C4-2B (cell line): ENCODE results near the gene LHFPL5.

Source experiments
- ZFX ChIP-seq: fragments of 450-650 bp; IDR thresholded peaks from 2 replicates; pipeline ENCODE4 v1.6.1; 2017
- TF ChIP-seq, protein P1 (sequence below): fragments of 450-650 bp; conservative IDR thresholded peaks from 2 replicates; pipeline ENCODE4 v1.5.1; 2017; ENCODE audit warnings: mild to moderate bottlenecking

GRCh38 chr6:35831257-35832007 lies 26.3 kb downstream of the LHFPL5 start:
- TF ChIP-seq, protein P1, sequence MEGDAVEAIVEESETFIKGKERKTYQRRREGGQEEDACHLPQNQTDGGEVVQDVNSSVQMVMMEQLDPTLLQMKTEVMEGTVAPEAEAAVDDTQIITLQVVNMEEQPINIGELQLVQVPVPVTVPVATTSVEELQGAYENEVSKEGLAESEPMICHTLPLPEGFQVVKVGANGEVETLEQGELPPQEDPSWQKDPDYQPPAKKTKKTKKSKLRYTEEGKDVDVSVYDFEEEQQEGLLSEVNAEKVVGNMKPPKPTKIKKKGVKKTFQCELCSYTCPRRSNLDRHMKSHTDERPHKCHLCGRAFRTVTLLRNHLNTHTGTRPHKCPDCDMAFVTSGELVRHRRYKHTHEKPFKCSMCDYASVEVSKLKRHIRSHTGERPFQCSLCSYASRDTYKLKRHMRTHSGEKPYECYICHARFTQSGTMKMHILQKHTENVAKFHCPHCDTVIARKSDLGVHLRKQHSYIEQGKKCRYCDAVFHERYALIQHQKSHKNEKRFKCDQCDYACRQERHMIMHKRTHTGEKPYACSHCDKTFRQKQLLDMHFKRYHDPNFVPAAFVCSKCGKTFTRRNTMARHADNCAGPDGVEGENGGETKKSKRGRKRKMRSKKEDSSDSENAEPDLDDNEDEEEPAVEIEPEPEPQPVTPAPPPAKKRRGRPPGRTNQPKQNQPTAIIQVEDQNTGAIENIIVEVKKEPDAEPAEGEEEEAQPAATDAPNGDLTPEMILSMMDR, result no peak
- no peak for TF ChIP-seq ZFX
